Measurements from ENCODE around the gene C16orf92. TPM values are rescaled to one million over a fixed set of nuclear protein-coding genes. Genes with fewer than 3 reads are reported as not detected.

Gene C16orf92
- total and polyA plus RNA-seq, 2 of the 8 experiments (the other 6 are each of a cell fraction or from before 2014, with no cell fraction given) = not detected

DNA sequence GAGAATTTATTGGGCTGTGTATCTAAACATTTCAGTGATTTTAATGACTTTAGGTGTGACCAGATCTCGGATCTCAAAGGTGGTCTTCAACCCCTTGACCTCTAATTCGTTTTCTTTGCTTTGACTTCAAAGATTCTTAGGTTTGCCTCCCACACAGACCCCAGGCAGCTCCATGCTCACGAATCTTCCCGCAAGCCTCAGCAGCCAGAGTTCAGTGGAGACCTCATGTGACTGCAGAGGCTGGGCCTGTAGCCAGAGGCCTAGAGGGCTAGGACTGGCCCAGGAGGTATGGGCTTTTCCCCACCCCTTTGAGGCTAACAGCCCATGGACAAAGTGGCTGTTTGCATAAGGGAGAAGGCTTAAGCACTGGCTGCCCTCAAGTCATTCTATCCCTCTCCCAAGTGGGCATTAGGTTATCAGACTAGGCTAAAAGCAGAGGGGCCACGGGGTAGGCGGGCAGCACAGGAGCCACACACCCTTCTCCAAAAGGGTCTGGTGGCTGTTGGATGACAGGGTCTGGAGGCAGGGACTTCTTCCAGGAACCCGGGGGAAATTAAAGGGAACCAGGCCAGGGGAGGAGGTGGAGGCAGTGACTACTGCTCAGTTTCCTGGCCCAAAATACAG is 30.5 kb upstream of the C16orf92 start:
- WGBS, 2 experiments (ENCODE audit: extremely low coverage in 1 of 2, insufficient coverage in 1 of 2, insufficient read length in 1 of 2, insufficient replicate concordance in 2 of 2, low coverage in 1 of 2, low lambda C conversion rate in 2 of 2, missing lambda C conversion rate in 1 of 2) = 80% methylated on average over 7 of the region's 7 CpGs; no CpG with 5 or more reads in 1 of the 2 experiments
- POLR2A ChIA-PET (ENCODE audit: partially characterized antibody) = interaction anchor here (1.0 to 5.5 kb wide), 6 partner anchors 9 to 177 kb away, joined by 3 to 34 read pairs (median 9); partner anchors contain the start of genes ASPHD1, PAGR1, SEZ6L2 and TAOK2
- no peak for TF ChIP-seq POU5F1 (IDR thresholded peaks at IDR 0.05; ENCODE audit: low read depth, low read length)
- TF ChIP-seq, protein P1, sequence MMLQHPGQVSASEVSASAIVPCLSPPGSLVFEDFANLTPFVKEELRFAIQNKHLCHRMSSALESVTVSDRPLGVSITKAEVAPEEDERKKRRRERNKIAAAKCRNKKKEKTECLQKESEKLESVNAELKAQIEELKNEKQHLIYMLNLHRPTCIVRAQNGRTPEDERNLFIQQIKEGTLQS (IDR thresholded peaks at IDR 0.05; ENCODE audit: insufficient read depth, low read depth, low read length) = no peak
- TF ChIP-seq, protein P2, sequence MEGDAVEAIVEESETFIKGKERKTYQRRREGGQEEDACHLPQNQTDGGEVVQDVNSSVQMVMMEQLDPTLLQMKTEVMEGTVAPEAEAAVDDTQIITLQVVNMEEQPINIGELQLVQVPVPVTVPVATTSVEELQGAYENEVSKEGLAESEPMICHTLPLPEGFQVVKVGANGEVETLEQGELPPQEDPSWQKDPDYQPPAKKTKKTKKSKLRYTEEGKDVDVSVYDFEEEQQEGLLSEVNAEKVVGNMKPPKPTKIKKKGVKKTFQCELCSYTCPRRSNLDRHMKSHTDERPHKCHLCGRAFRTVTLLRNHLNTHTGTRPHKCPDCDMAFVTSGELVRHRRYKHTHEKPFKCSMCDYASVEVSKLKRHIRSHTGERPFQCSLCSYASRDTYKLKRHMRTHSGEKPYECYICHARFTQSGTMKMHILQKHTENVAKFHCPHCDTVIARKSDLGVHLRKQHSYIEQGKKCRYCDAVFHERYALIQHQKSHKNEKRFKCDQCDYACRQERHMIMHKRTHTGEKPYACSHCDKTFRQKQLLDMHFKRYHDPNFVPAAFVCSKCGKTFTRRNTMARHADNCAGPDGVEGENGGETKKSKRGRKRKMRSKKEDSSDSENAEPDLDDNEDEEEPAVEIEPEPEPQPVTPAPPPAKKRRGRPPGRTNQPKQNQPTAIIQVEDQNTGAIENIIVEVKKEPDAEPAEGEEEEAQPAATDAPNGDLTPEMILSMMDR (IDR thresholded peaks at IDR 0.05; ENCODE audit: control extremely low read depth in 1 of 3, insufficient read depth in 1 of 3, low read depth in 1 of 3, low read length in 3 of 3) = no peak
- no peak for TF ChIP-seq SP4 (IDR thresholded peaks at IDR 0.05; ENCODE audit: low read length)
- no peak for TF ChIP-seq HDAC2 (IDR thresholded peaks at IDR 0.05; ENCODE audit: borderline replicate concordance in 1 of 2, low read depth in 2 of 2, low read length in 2 of 2)
- no peak for TF ChIP-seq CHD1 (IDR thresholded peaks at IDR 0.05; ENCODE audit: low read depth, low read length)
- no peak for TF ChIP-seq BCL11A (IDR thresholded peaks at IDR 0.05; ENCODE audit: low read depth in 2 of 2, low read length in 2 of 2)
- no peak for TF ChIP-seq NRF1 (IDR thresholded peaks at IDR 0.05; ENCODE audit: low read depth, low read length)
- no peak for TF ChIP-seq ASH2L (IDR thresholded peaks at IDR 0.05; ENCODE audit: low read length)

More for the DNA sequence above, 30.5 kb upstream of the C16orf92 start:
- H3K4ac ChIP-seq (replicated peaks; ENCODE audit: insufficient read length, low read depth, low read length) = no peak overlapping the region
- peaks cover 9% of the 10 kb centered on the region; the same call in 1 of the 2 replicates for H3K23me2 ChIP-seq (ENCODE audit: low read depth, low read length)
- H3K14ac ChIP-seq (ENCODE audit: insufficient read length) = no peak overlapping the region
- H2BK120ac ChIP-seq (replicated peaks; ENCODE audit: low read depth, low read length) = no peak overlapping the region
- H3K9me3 ChIP-seq (ENCODE audit: insufficient read depth in 2 of 2, low read depth in 1 of 2, low read length in 1 of 2) = no peaks in the 10 kb centered on the region
- H3K56ac ChIP-seq (replicated peaks; ENCODE audit: insufficient read length, low read depth, low read length) = no peak overlapping the region
- no peak overlapping the region for H4K5ac ChIP-seq (ENCODE audit: insufficient read length, low read depth, low read length)
- H4K8ac ChIP-seq (ENCODE audit: extremely low read depth, insufficient read depth, low read length) = no peak overlapping the region
- H2AK5ac ChIP-seq (ENCODE audit: low read depth, low read length) = no peak overlapping the region
- H2BK12ac ChIP-seq (ENCODE audit: low read depth, low read length) = no peak overlapping the region
- no peaks in the 10 kb centered on the region for H4K20me1 ChIP-seq (replicated peaks in 1 of 2; ENCODE audit: control insufficient read depth in 1 of 2, insufficient read depth in 2 of 2, low read length in 2 of 2)
- no peak overlapping the region for H3K9ac ChIP-seq (replicated peaks in 1 of 4; ENCODE audit: extremely low read depth in 1 of 4, low read depth in 3 of 4, low read length in 3 of 4)
- DNase-seq (ENCODE audit: low read depth in 1 of 2, low spot score in 2 of 2) (no peak), FAIRE-seq (no peak)
- H3K18ac ChIP-seq (ENCODE audit: extremely low read depth, low read length) = no peak overlapping the region
- peaks cover 0 to 8% (median 3%) of the 10 kb centered on the region in 4 experiments; a peak in 4 of 7 replicates for H3K4me1 ChIP-seq (replicated peaks in 1 of 4; ENCODE audit: control insufficient read depth in 3 of 4, insufficient read depth in 4 of 4, low read length in 3 of 4)
- peaks cover 0 to 7% of the 10 kb centered on the region in 2 experiments; a peak in 1 of 4 replicates for H3K79me2 ChIP-seq (ENCODE audit: control insufficient read depth in 1 of 2, insufficient read depth in 2 of 2, low read length in 2 of 2)
- no peak overlapping the region for H4K91ac ChIP-seq (replicated peaks; ENCODE audit: insufficient read length, low read length)
- H3K27me3 ChIP-seq (replicated peaks in 1 of 4; ENCODE audit: control insufficient read depth in 3 of 4, extremely low read depth in 1 of 4, insufficient read depth in 3 of 4, low read length in 3 of 4) = no peaks in the 10 kb centered on the region
- H3K23ac ChIP-seq (ENCODE audit: insufficient read length) = no peak overlapping the region
- H2AFZ ChIP-seq (ENCODE audit: low read length) = no peak overlapping the region
- H3K4me2 ChIP-seq (ENCODE audit: insufficient read depth in 1 of 2, low read depth in 2 of 2, low read length in 2 of 2) = no peak overlapping the region
- CTCF ChIA-PET (ENCODE audit: partially characterized antibody) = interaction anchor here (0.6 to 2.5 kb wide), 3 partner anchors 20 to 146 kb away, joined by 3 to 9 read pairs (median 3); partner anchors contain the start of gene TLCD3B
- no peak overlapping the region for H3K4me3 ChIP-seq (ENCODE audit: extremely low read depth in 1 of 4, insufficient read depth in 2 of 4, low read depth in 3 of 4, low read length in 4 of 4)
- H3K27ac ChIP-seq (ENCODE audit: low read depth, low read length) = no peak overlapping the region
- H2BK5ac ChIP-seq (ENCODE audit: low read depth, low read length) = no peak overlapping the region
- peaks cover 0 to 29% (median 6%) of the 10 kb centered on the region in 4 experiments; a peak in 6 of 8 replicates for H3K36me3 ChIP-seq (ENCODE audit: control insufficient read depth in 2 of 4, insufficient read depth in 4 of 4, low read length in 3 of 4)
- H3K79me1 ChIP-seq (ENCODE audit: low read depth, low read length) = peaks cover 3% of the 10 kb centered on the region; the same call in 1 of the 2 replicates
- no peak overlapping the region for H2BK15ac ChIP-seq (ENCODE audit: low read length)
- H2BK20ac ChIP-seq (ENCODE audit: low read length) = no peak overlapping the region

All from H1 (cell line).